Prostate gland (tissue), 2 donors: ENCODE results near the gene B3GAT1. TPM values are rescaled to one million over a fixed set of nuclear protein-coding genes. Genes with fewer than 3 reads are reported as not detected.

ENCODE experiments used
- DNase-seq: peaks from one replicate; pipeline ENCODE4 v3.0.0-alpha.2; 2019; ENCODE audit warnings: low spot score
- H3K27ac ChIP-seq, 2 donors: fragments of 200-600 bp; sonication (generic); 2 replicates each; pipeline ENCODE4 v1.5.1; 2017 to 2019
- H3K27me3 ChIP-seq: fragments of 200-600 bp; sonication (generic); replicated peaks from 2 replicates; pipeline ENCODE4 v1.5.1; 2019; ENCODE audit not compliant: insufficient read depth
- H3K36me3 ChIP-seq, 2 donors: fragments of 200-600 bp; sonication (generic); 1 replicate in 1 of 2; 2 replicates in 1 of 2; pipeline versions ENCODE4 v1.5.1 to v1.8.1; 2017 to 2019
- H3K4me1 ChIP-seq: fragments of 200-600 bp; sonication (generic); replicated peaks from 2 replicates; pipeline ENCODE4 v1.5.1; 2019
- H3K4me3 ChIP-seq, 2 donors: fragments of 200-600 bp; sonication (generic); 2 replicates each; pipeline ENCODE4 v1.5.1; 2017 to 2019
- H3K9me3 ChIP-seq: fragments of 200-600 bp; sonication (generic); 2 replicates; pipeline ENCODE4 v1.5.1; 2017
- POLR2A ChIP-seq: fragments of 450-650 bp; IDR thresholded peaks from one replicate; pipeline ENCODE4 v1.6.1; 2016; ENCODE audit warnings: antibody characterized with exemption, mild to moderate bottlenecking
- POLR2AphosphoS5 ChIP-seq: sonication (generic); formaldehyde crosslinking; IDR thresholded peaks from one replicate; pipeline ENCODE4 v1.6.1; 2017; ENCODE audit warnings: antibody characterized with exemption
- WGBS: methylation state at CpG from one replicate; pipeline ENCODE4 v1.1.5; 2018; 5-methylcytosine and 5-hydroxymethylcytosine counted together
- intact Hi-C: fragments of 100-400 bp; cut with DNase I; formaldehyde crosslinking; loops from one replicate; pipeline ENCODE4 v1.14.2; 2022
- total RNA-seq, 2 donors: library from RNA; depleted of rRNA; stranded (reverse); fragments of >200 nt; gene quantifications; one replicate each; pipeline ENCODE4 v1.1.0, GENCODE V29; 2016
- TF ChIP-seq, protein P1 (sequence below), 4 experiments: fragments of 200-600 bp in 2 of 4; fragments of 450-650 bp in 2 of 4; sonication (generic) in 2 of 4; IDR thresholded peaks; 1 replicate in 3 of 4; 2 replicates in 1 of 4; pipeline ENCODE4 v1.5.1; 2016 to 2019; ENCODE audit warnings: antibody characterized with exemption in 4 of 4, mild to moderate bottlenecking in 2 of 4, moderate library complexity in 2 of 4

B3GAT1 gene
- total RNA-seq, 2 donors from 2014 or later = 3.9 to 4.9 TPM

DNA sequence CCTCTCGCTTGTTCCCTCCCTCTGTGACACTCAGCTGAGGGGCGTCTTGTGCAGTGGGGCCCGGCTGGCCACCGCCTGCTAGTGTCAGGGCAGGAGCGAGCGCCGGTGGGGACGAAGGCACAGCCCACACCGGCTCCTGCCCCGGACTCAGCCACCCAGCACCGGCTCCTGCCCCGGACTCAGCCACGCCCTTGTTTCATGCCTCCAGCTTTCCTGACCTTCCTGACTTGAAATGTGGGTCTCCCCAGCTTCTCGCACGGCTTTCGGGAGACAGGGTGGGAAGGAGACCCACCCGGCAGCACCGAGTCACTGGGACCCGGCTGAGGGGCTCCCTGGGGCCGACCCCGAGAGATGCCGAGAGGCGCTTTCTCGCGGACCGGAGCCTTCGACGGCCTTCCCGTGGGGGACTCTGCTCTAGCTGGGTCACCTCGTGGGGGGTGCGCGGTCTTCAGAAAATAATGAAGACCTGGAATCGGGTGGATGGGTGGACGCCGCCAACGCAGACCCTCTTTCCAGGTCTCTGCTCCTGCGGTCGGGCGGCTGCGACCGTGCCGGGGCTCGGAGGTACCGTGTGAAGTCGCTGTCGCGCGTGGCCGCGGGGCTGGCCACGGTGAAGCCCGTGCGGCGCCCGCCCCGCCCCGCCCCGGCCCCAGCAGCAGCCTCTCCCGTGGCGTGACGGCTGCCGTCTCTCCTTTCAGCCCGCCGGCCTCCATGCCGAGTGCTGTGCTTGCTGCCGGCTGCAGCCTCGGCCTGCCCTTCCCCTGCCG is 70.1 kb downstream of the B3GAT1 start:
- H3K27me3 ChIP-seq = no peaks in the 10 kb centered on the region
- no peak overlapping the region for H3K4me3 ChIP-seq
- DNase-seq = peak; percentile 3
- TF ChIP-seq POLR2A = no peak
- TF ChIP-seq POLR2AphosphoS5 = no peak
- TF ChIP-seq, protein P1, sequence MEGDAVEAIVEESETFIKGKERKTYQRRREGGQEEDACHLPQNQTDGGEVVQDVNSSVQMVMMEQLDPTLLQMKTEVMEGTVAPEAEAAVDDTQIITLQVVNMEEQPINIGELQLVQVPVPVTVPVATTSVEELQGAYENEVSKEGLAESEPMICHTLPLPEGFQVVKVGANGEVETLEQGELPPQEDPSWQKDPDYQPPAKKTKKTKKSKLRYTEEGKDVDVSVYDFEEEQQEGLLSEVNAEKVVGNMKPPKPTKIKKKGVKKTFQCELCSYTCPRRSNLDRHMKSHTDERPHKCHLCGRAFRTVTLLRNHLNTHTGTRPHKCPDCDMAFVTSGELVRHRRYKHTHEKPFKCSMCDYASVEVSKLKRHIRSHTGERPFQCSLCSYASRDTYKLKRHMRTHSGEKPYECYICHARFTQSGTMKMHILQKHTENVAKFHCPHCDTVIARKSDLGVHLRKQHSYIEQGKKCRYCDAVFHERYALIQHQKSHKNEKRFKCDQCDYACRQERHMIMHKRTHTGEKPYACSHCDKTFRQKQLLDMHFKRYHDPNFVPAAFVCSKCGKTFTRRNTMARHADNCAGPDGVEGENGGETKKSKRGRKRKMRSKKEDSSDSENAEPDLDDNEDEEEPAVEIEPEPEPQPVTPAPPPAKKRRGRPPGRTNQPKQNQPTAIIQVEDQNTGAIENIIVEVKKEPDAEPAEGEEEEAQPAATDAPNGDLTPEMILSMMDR (IDR thresholded peaks at IDR 0.05) = no peak
- no peaks in the 10 kb centered on the region for H3K4me1 ChIP-seq
- no peaks in the 10 kb centered on the region for H3K36me3 ChIP-seq
- WGBS = 86% methylated on average over 63 of the region's 68 CpGs
- intact Hi-C loops = no loop called here
- H3K27ac ChIP-seq = no peak overlapping the region
- H3K9me3 ChIP-seq = no peaks in the 10 kb centered on the region

DNA sequence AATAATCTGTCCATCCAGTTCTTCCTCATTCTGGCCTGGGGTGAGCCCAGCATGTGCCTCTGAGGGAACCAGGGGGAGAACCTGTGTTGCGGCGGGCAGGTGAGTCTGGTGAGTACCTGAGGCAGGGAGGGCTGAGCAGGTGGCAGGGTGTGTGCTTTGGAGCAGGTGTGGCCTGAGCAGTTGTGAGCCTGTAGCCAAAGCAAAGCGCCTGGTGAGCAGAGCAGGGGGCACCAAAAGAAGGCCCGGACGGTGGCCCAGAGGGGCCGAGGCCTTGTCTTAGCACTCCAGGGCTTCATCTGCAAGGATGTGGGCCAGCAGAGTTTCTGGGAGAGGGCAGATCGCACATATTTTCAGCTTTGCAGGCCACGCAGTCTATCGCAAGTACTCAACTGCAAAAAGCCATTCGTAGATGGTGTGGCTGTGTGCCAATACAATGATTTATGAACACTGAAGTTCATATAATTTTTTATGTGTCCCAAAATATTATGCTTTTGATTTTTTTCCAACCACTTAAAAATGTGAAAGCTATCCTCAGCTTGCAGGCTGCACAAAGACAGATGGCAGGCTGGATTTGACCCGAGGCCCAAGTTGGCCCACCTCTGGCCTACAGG is 71.6 kb downstream of the B3GAT1 start:
- TF ChIP-seq, protein P1 (IDR thresholded peaks at IDR 0.05) = no peak
- no peak for TF ChIP-seq POLR2AphosphoS5
- no peak for TF ChIP-seq POLR2A
- 69% methylated on average over 11 of the region's 11 CpGs for WGBS
- DNase-seq = peak; percentile 4

DNA sequence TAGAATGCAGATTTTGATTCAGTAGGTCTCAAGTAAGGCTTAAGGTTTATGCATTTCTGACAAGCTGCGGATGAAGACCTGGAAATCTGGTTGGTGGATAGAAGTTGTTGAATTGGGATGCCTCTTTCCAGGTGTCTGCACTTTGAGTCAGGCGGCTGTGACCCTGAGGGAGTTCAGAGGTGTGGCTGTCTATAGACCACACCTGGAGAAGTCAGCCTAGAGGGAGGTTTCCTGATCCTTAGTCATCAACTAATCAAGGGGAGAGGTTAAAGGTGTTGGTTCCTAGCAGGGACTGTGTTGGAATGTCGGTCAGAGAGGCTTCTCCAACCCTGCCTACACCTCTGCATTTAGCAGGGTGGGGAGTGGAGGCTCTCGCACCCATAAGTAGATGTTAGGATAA is 72.3 kb downstream of the B3GAT1 start:
- intact Hi-C loops = loop anchor here (10.0 kb wide), 1 partner anchor 115 kb away; the partner anchor contains the start of genes NCAPD3 and VPS26B
- no peak overlapping the region for H3K4me3 ChIP-seq
- DNase-seq = no peak
- TF ChIP-seq POLR2A (no peak), POLR2AphosphoS5 (no peak)
- TF ChIP-seq, protein P1 (IDR thresholded peaks at IDR 0.05) = no peak
- WGBS = 73% methylated on average over 4 of the region's 4 CpGs
- H3K4me1 ChIP-seq = no peaks in the 10 kb centered on the region
- H3K27me3 ChIP-seq = no peaks in the 10 kb centered on the region
- no peaks in the 10 kb centered on the region for H3K36me3 ChIP-seq
- H3K9me3 ChIP-seq = no peaks in the 10 kb centered on the region
- no peak overlapping the region for H3K27ac ChIP-seq

More for the DNA sequence above, 71.6 kb downstream of the B3GAT1 start:
- no peaks in the 10 kb centered on the region for H3K36me3 ChIP-seq
- no peak overlapping the region for H3K4me3 ChIP-seq
- no peaks in the 10 kb centered on the region for H3K9me3 ChIP-seq
- intact Hi-C loops = no loop called here
- no peak overlapping the region for H3K27ac ChIP-seq
- no peaks in the 10 kb centered on the region for H3K4me1 ChIP-seq
- H3K27me3 ChIP-seq = no peaks in the 10 kb centered on the region

DNA sequence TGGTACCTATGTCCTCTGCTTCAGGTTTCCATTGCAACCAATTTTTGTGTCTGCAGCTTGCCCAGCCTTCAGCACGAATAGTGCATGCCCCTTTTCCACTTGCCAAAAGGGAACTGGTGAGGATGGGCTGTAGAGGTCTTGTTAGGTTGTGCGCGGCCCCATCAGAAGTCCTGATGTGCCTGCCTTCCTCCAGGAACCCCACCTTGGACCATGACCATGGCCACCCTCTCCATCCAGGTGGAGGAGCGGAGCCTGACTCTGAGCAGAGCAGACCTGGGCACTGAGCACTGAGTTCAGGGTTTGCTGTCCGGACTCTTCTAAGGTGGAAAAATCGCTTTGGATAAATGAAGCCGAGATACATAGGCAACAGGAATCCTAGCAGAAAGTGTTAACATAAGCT is 73.4 kb downstream of the B3GAT1 start:
- H3K4me1 ChIP-seq = no peaks in the 10 kb centered on the region
- TF ChIP-seq POLR2AphosphoS5 (no peak), POLR2A (no peak)
- TF ChIP-seq, protein P1 (IDR thresholded peaks at IDR 0.05) = no peak
- H3K27ac ChIP-seq = no peak overlapping the region
- no peaks in the 10 kb centered on the region for H3K27me3 ChIP-seq
- DNase-seq = no peak
- 95% methylated on average over 7 of the region's 7 CpGs for WGBS
- no peaks in the 10 kb centered on the region for H3K36me3 ChIP-seq
- H3K4me3 ChIP-seq = no peak overlapping the region
- intact Hi-C loops = loop anchor here (10.0 kb wide), 1 partner anchor 114 kb away; the partner anchor contains the start of genes NCAPD3 and VPS26B
- no peaks in the 10 kb centered on the region for H3K9me3 ChIP-seq
